ENCODE measurements around the gene TMEM238L.

The TMEM238L gene

GRCh38 chr17:10754109-10754508 is 49.8 kb downstream of the TMEM238L start:
- no peaks in the 10 kb centered on the region for H3K9me3 ChIP-seq
- no peaks in the 10 kb centered on the region for H3K4me1 ChIP-seq (ENCODE audit: control insufficient read depth in 1 of 2, insufficient read depth in 1 of 2, low read depth in 1 of 2, low read length in 1 of 2)
- no peaks in the 10 kb centered on the region for H3K36me3 ChIP-seq
- TF ChIP-seq CTCF (IDR thresholded peaks at IDR 0.05): no peak
- no peak overlapping the region for H3K4me3 ChIP-seq (ENCODE audit: low read depth in 1 of 2, low read length in 1 of 2)
- no peak overlapping the region for H3K27ac ChIP-seq
- H3K27me3 ChIP-seq: no peaks in the 10 kb centered on the region

DNA sequence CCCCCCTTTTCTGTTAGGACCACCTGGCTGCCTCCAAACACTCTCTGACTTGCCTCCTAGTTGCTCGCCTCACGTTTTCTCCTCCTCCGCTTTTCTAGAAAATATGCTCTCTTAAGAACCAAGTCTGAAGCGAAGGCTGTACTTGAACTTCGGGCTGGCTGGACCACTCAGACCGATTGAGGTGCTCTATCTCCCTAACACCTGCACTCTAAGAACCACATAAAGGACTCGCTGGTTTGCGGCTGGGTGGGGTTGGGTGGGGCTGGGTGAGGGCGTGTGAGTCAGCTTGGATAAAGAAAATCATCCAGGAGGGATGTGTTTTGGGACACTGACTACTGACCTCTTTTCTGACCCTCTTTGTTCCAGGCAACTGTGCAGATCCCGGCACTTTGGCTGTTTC is 51.2 kb downstream of the TMEM238L start:
- Histone ChIP-seq H3K36me3 (no peaks in the 10 kb centered on the region), H3K9me3 (no peaks in the 10 kb centered on the region), H3K4me3 (ENCODE audit: low read depth in 1 of 2, low read length in 1 of 2) (no peak overlapping the region), H3K27ac (no peak overlapping the region), H3K4me1 (ENCODE audit: control insufficient read depth in 1 of 2, insufficient read depth in 1 of 2, low read depth in 1 of 2, low read length in 1 of 2) (no peaks in the 10 kb centered on the region), H3K27me3 (no peaks in the 10 kb centered on the region)
- no peak for TF ChIP-seq CTCF (IDR thresholded peaks at IDR 0.05)

- H3K36me3 ChIP-seq: no peaks in the 10 kb centered on the region
- no peak overlapping the region for H3K27ac ChIP-seq
- H3K9me3 ChIP-seq: no peaks in the 10 kb centered on the region
- H3K4me3 ChIP-seq (ENCODE audit: low read depth in 1 of 2, low read length in 1 of 2): no peak overlapping the region
- no peak for TF ChIP-seq CTCF (IDR thresholded peaks at IDR 0.05)
- H3K4me1 ChIP-seq (ENCODE audit: control insufficient read depth in 1 of 2, insufficient read depth in 1 of 2, low read depth in 1 of 2, low read length in 1 of 2): no peaks in the 10 kb centered on the region
- H3K27me3 ChIP-seq: no peaks in the 10 kb centered on the region
Observed at GRCh38 chr17:10751563-10751962, 52.3 kb downstream of the TMEM238L start.

- H3K36me3 ChIP-seq: no peaks in the 10 kb centered on the region
- H3K9me3 ChIP-seq: no peaks in the 10 kb centered on the region
- no peak overlapping the region for H3K4me3 ChIP-seq (ENCODE audit: low read depth in 1 of 2, low read length in 1 of 2)
- no peaks in the 10 kb centered on the region for H3K4me1 ChIP-seq (ENCODE audit: control insufficient read depth in 1 of 2, insufficient read depth in 1 of 2, low read depth in 1 of 2, low read length in 1 of 2)
- H3K27ac ChIP-seq: no peak overlapping the region
- TF ChIP-seq CTCF (IDR thresholded peaks at IDR 0.05): no peak
- H3K27me3 ChIP-seq: no peaks in the 10 kb centered on the region
Observed at GRCh38 chr17:10750210-10750609, 53.7 kb downstream of the TMEM238L start.

DNA sequence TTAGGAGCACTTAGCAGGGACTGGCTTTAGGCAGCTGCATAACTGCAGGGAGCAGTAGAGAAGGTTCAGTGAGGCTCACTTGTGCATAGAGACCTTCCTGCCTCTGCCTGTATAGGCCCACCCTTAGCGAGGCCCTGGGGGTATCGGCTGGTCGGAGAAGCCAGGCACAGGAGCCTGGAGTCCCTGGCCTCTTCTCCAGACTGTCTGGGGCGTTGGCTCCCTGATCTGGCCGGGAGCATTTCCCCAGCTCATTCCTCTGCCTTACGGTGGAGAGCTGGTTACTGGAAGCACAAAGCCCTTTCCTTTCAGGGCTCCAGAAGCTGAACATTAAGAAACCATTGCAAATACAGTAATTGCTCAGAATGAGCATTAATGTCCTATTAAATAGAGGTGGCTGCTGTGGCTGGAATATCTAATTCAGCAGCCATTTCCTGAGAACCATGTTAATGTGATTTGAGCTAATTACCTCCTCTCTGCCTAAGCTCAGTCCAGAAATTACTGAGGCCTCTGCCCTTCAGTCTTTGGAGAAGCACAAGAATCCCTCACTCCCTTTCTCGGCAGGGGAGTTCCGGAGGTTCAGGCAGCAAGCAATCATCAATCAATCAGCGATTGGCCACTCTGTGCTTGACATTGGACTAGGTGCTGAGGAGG is 55.2 kb downstream of the TMEM238L start:
- no peak for TF ChIP-seq CTCF (IDR thresholded peaks at IDR 0.05)
- Histone ChIP-seq H3K4me3 (ENCODE audit: low read depth in 1 of 2, low read length in 1 of 2) (no peak overlapping the region), H3K27me3 (no peaks in the 10 kb centered on the region), H3K4me1 (ENCODE audit: control insufficient read depth in 1 of 2, insufficient read depth in 1 of 2, low read depth in 1 of 2, low read length in 1 of 2) (no peaks in the 10 kb centered on the region), H3K36me3 (no peaks in the 10 kb centered on the region), H3K9me3 (no peaks in the 10 kb centered on the region), H3K27ac (no peak overlapping the region)
